GM10266 (cell line): ENCODE data around the gene SLC6A6.

Experiments used
- DNase-seq: peaks from one replicate; pipeline ENCODE4 v3.0.0; 2012; ENCODE audit errors: extremely low spot score
- TF ChIP-seq, protein P1 (sequence below): IDR thresholded peaks from 2 replicates; pipeline ENCODE4 v1.5.1; 2012; ENCODE audit warnings: mild to moderate bottlenecking, low read depth; ENCODE audit not compliant: control insufficient read depth, insufficient read depth; ENCODE audit errors: missing control alignments

Gene SLC6A6

DNA sequence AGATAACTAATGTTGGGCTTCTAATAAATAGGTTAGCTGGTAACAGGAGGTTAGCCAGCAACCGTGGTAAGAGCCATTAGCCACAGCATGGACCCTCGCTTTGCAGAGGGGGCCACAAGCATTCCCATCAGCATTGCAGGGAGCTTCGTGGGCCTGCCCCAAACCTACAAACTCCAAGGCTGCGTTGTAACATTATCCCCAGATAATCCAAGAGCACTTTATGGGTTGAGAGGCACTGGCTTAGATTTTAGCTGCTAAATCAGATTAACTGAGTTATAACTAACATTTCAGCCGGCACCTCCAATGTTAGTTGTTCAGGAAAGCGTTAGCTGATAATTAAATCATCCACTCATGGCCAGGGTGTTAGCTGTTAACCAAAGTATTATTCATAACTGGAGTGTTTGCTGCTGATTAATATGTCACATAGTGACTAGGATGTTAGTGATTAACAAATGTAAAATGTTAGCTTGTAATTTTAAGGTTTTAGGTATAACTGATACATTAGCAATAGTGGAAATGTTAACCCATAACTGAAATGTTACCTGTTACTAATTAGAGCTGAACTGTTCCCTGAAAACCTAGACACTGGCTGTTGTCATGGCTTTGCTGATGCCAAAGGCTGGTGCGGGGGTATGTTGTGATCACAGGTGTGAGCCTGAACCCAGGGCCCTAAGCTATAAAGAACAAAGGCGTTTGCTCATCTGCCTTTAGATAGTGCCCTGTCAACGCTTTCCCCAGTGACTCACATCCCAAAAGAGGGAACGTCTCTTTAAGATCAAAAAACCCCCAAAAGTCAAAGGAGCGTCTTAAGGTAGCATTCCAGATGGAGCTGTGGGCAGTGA, 56.2 kb downstream of the SLC6A6 start:
- TF ChIP-seq, protein P1, sequence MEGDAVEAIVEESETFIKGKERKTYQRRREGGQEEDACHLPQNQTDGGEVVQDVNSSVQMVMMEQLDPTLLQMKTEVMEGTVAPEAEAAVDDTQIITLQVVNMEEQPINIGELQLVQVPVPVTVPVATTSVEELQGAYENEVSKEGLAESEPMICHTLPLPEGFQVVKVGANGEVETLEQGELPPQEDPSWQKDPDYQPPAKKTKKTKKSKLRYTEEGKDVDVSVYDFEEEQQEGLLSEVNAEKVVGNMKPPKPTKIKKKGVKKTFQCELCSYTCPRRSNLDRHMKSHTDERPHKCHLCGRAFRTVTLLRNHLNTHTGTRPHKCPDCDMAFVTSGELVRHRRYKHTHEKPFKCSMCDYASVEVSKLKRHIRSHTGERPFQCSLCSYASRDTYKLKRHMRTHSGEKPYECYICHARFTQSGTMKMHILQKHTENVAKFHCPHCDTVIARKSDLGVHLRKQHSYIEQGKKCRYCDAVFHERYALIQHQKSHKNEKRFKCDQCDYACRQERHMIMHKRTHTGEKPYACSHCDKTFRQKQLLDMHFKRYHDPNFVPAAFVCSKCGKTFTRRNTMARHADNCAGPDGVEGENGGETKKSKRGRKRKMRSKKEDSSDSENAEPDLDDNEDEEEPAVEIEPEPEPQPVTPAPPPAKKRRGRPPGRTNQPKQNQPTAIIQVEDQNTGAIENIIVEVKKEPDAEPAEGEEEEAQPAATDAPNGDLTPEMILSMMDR, result no peak
- DNase-seq, result no peak

DNA sequence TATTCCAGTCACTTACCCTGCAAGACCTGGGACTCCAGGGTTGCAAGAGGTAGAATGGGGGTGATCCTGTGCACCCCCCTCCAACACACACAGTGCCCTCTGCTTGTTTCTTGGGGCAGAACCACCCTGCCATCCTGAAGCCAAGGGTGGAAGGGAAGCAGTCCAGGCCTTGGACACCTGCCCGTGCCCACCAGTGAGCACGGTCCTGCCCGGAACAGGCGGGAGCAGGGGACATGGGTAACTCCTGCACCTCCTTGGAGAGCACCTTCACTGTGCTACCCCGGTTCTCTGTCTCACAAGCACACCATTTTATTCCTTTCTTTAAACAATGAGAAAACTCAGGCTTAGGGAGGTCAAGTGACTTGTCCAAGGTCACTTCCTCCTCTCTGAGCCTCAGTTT, 57.0 kb downstream of the SLC6A6 start:
- TF ChIP-seq, protein P1, result no peak
- DNase-seq, result no peak

DNA sequence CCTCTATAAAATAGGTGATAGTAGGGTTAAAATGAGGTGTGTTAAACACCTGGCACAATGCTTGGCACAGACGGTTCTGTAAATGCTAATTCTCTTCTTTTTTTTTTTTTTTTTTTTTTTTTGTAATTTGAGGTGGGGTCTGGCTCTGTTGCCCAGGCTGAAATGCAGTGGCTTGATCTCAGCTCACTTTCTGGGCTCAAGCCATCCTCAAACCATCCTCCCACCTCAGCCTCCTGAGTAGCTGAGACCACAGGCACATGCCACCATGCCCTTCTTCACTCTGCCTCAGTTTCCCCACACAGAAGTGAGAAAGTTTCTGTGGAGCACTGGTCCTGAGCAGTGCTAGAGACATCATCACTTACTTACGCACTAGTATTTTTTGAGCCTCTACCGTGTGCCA, 57.4 kb downstream of the SLC6A6 start:
- no peak for DNase-seq
- TF ChIP-seq, protein P1, result no peak

DNA sequence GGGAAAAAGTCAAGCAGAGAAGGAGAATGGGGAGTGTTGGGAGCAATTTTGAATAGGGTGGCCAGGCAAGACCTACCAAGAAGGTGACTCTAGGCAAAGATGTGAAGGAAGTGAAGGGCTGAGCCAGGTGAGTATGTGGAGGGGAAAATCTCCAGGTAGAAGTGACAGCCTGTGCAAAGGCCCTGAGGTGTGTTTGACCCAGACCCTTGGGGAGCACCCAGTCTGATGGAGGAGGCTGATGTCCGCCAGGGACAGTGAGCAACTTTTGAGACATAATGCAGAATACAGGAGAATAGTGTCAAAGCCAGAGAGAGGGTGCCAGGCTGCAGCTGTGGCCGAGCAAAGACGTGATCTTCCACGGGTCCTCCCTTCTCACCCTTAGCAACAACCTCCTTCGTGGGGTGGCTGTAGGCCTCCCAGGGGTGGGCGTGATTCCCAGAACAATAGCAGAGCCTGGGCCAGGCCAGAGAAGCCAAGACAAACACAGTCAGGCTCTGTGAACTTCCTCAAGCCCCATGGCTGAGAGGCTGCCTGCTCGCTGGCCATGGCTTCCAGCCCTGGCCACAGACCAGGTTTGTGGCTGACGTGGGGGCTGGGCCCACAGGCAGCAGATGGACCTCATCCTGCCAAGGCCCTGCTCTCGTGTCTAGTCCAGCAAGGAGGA, 58.1 kb downstream of the SLC6A6 start:
- DNase-seq, result no peak
- TF ChIP-seq, protein P1, result no peak

DNA sequence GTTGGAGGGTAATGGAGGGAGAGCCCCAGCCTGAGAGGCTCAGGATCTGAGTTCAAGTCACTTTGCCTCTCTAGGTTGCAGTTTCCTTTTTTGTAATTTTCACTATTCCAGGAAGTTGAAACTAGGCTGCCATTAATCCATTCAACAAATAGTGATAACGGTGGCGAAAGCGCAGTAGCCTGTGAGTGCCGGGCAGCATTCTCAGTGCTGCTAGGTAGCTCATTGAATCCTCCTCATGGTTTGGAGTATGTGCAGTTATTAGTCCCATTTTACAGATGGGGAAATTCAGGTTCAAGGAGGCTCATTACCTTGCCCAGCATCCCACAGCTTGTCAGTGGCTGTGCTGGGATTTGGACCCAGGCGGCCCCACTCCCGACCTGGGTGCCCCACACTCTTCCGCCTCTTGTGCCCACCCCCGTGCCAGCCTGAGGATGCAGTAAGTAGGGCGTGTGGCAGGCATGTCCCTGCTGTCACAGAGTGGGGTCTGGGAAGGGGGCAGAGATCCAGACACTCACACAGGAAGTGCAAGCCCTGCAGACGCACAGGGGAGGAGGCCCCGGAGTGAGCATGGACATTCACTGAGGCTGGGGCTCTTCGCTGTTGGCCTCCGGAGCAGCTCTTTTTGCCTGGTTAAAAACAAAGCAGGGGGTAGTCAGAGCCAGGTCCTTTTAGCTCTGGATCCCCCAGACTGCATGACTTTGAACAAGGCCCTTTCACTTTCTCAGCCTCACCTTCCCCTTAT, 58.8 kb downstream of the SLC6A6 start:
- TF ChIP-seq, protein P1, result no peak

DNA sequence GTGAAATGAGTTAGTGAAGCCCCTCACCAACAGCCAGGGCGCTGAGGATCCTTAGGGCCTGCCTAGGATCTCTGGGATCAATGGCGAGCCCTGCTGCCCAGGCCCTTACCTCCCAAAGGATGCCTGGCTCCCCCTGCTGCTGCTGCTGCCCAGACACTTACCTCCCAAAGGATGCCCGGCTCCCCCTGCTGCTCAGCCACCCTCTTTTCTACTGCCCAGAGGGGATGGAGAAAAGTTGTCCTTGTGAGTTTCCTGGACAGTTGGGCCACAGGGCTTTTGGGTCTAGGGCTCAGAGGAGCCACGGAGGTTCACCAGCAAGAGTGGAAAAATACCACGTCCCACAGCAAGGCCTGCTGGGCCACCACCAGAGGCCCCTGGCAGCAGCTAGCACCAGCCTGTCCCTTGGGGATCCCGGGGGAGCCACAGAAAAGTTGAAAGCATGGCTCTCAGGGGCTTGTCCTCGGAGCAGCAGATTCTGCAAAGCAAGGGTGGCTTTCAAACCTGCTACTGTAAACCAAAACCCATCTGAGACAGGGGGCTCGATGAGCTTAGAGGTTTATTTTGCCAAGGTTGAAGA, 59.4 kb downstream of the SLC6A6 start:
- TF ChIP-seq, protein P1, result peak; percentile 86
- peak; percentile 59 for DNase-seq

More for the DNA sequence above, 58.8 kb downstream of the SLC6A6 start:
- DNase-seq, result no peak

DNA sequence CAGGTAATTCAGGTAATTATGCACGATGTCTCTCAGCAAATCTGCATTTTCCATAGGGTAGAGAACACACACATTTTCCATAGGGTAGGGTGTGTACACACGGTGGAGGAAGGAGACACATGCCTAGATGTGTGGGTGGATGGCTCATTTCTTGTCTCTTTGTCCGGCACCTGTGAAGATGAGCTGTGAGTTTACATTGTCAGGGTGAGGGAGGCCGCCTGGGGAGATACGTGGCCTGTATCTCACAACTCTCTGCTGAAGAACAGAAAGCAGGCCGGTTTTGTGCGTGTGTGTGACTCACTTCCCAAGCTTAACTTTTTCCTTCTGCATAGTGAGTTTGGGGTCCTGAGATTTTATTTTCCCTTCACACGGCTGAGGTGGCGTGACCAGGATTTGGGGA, 60.3 kb downstream of the SLC6A6 start:
- TF ChIP-seq, protein P1, result no peak
- DNase-seq, result no peak
